HG03159 (cell line): ENCODE data around the gene CYSTM1.
"Not testable (repeated sequence)": the region's sequence is repeated elsewhere in the genome, so short reads cannot be mapped to it uniquely, and the experiment has no call there.

ENCODE experiments used
- ATAC-seq: cut with Tn5 transposase; IDR thresholded peaks from one replicate; pipeline ENCODE4 v1.9.1; 2021; ENCODE audit warnings: mild to moderate bottlenecking, moderate library complexity; ENCODE audit not compliant: unreplicated experiment

Gene CYSTM1

GRCh38 chr5:140148508-140148907 lies 26.5 kb upstream of the CYSTM1 start:
- no peak for ATAC-seq

- ATAC-seq: no peak
Observed at GRCh38 chr5:140150201-140150600, 24.8 kb upstream of the CYSTM1 start.

DNA sequence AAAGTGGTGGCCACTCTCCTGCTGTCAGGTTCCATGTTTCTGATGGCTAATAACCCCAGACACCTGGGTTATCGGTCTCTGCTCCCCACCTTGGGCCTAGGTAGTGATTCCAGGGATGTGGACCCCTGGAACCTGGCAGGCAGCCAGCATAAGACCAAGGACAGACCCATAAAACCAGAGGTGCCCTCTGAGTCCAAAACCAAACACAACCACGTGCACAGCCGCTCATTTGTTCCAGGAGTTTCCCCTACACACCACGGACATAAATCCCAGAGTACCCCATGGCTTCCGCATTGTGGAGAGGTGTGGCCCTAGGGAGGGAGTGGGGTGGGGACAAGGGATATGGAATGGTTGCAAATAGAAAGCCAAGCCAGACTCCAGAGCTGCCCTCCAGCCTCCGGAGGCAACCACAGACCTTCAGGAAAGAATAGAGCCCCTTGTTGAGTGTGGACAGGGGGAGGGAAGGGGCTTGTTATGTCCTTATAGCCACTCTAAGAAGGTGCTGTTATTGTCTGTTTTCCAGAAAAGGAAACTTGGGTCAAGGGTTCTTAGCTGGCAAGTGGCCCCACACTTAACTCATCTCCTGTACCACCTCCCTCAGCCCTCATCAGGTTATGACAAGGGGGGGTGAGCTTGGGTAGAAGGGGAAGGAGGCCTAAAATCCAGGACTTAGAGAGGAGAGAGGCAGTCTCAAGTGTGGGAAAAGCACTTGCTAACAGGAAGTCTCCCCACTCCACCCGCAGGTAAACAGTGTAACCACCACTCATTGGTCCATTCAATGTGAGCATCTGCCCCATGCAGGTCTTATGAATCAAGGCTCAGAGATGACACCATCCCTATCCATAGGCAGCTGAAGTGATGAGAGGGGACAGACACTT lies 23.6 kb upstream of the CYSTM1 start:
- ATAC-seq: no peak

- ATAC-seq: no peak
Observed at GRCh38 chr5:140152022-140152999, 22.7 kb upstream of the CYSTM1 start.

- ATAC-seq: no peak
Observed at GRCh38 chr5:140153255-140153654, 21.7 kb upstream of the CYSTM1 start.

DNA sequence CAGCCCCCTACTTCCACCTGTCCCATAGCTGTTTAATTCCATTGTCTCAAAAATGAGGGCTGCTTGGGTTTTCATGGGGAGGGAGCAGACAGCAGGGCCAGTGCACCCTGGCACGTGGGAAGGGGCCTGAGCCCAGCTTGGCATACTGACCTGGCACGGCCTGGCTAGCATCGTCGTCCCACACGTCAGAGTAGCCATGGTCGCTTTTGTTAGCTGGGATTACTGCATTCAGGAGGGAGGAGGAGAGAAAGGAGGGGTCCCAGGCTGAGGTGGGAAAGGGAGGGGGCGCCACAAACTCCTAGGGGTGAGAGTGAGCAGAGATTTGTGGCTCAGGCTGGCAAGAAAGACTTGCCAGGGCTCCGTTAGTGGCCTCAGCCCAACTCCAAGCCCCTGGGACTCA lies 21.1 kb upstream of the CYSTM1 start:
- no peak for ATAC-seq

- not testable (repeated sequence) for ATAC-seq
Observed at GRCh38 chr5:140154710-140155381, 20.1 kb upstream of the CYSTM1 start.

- peak; percentile 91 for ATAC-seq
Observed at GRCh38 chr5:140157032-140157781, 17.8 kb upstream of the CYSTM1 start.

DNA sequence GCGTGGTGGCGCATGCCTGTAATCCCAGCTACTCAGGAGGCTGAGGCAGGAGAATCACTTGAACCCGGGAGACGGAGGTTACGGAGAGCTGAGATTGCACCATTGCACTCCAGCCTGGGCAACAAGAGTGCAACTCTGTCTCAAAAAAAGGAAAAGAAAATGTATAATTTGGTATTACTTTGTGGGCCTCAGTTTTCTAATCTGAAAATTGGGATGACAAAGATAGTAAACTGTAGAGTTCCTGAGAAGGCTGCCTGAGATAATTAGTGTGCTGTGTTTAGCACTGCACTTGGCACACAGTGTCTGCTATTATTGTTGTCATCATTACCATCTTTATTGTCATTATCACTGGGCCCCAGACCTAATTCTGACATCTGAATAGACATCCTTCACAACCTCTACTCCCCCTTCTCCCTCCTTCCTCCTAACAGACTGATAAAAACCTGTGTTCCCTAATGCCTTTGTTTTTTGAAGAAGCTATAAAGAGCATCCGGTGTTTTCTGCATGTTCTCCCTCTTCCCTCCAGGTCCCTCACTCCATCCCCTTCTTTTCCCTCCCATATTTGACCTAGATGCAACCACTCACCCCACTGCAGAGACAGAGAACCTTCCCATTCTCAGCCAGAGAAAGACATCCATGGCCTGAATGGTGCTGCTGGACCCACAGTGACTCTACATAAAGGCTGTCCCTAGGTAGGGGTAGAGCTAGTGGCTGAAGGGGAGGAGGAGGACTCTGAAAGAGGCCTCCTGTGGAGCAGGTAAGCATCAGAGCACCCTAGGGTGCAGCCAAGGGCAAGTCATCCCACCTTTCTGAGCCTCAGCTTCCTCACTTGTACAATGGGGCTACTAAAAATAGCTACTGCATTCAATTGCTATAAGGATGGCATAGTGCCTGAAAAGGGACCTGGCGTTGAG lies 15.7 kb upstream of the CYSTM1 start:
- no peak for ATAC-seq

GRCh38 chr5:140162275-140162674 lies 12.7 kb upstream of the CYSTM1 start:
- ATAC-seq: no peak

DNA sequence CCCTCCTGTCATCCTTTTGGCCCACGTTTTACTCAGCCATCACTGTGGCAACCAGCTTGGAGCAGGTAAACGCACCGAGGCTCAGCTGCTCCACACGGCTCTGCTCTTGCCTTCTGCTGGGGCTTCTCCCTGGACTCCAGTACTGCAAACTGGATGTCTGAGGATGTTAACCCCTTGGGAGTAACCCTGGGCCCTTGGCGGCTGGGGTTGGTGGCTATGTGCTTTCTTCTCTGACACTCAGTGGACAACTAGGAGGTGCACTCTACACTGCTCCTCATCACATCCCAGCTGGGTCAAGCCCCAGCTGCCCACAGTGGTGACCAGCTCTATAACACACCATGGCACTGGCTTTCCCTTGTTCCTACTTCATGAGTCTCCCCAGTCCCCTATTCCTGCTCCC lies 12.2 kb upstream of the CYSTM1 start:
- no peak for ATAC-seq

- no peak for ATAC-seq
Observed at GRCh38 chr5:140165101-140165922, 9.7 kb upstream of the CYSTM1 start.

DNA sequence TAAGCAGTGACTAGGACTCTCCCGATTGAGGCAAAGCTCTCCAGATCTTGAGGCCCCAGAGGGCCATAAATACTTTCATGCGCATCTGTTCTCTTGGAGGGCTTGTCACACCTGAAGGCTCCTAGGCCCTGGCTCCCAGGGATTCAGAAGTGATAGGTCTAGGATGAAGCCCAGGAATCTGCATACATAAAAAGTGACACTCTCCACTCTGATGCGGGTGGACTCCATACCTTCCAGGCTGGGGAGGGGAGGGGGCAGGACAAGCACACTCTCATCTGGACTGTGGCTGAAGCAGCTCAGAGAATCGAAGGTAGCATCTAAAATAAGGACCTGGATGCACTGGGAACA lies 9.1 kb upstream of the CYSTM1 start:
- no peak for ATAC-seq

GRCh38 chr5:140166911-140167310 lies 8.1 kb upstream of the CYSTM1 start:
- no peak for ATAC-seq

DNA sequence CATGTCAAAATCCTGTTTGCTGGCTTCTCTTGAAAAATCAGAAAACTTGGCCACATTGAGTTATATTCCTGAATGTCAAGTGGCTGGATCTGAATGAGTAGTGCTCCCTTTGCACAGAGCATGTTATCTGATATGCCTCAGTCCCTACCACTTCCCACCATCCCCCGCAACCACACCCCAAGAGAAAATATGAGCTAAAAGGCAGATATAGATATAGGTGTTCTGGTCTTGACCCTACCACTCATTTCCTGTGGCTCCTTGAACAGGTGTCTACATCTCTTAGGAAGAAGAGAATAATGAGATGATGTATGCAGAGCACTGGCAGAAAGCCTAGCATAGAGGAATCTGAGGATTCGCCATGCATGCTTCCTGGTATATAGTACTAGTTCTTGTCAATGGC lies 6.6 kb upstream of the CYSTM1 start:
- ATAC-seq: no peak

GRCh38 chr5:140169410-140169809 lies 5.6 kb upstream of the CYSTM1 start:
- ATAC-seq: no peak

GRCh38 chr5:140172483-140172882 lies 2.5 kb upstream of the CYSTM1 start:
- ATAC-seq: no peak

- no peak for ATAC-seq
Observed at GRCh38 chr5:140174014-140174413, 974 bp upstream of the CYSTM1 start.
